Choroid plexus epithelial cell (primary cell): ENCODE measurements around the gene CYFIP2.
"Not testable (repeated sequence)": the region's sequence is repeated elsewhere in the genome, so short reads cannot be mapped to it uniquely, and the experiment has no call there.

Experiments
- DNase-seq: peaks from one replicate; pipeline ENCODE4 v3.0.0-alpha.2; 2010; ENCODE audit warnings: low read depth
- H3K4me3 ChIP-seq: 2 replicates; pipeline ENCODE4 v1.5.1; 2011; ENCODE audit warnings: low read depth, mild to moderate bottlenecking, control low read depth, low read length, moderate library complexity
- TF ChIP-seq, protein P1 (sequence below): conservative IDR thresholded peaks from 2 replicates; pipeline ENCODE4 v1.5.1; 2011; ENCODE audit warnings: low read depth, mild to moderate bottlenecking, control low read depth, inconsistent platforms, low read length, moderate library complexity

CYFIP2 gene

DNA sequence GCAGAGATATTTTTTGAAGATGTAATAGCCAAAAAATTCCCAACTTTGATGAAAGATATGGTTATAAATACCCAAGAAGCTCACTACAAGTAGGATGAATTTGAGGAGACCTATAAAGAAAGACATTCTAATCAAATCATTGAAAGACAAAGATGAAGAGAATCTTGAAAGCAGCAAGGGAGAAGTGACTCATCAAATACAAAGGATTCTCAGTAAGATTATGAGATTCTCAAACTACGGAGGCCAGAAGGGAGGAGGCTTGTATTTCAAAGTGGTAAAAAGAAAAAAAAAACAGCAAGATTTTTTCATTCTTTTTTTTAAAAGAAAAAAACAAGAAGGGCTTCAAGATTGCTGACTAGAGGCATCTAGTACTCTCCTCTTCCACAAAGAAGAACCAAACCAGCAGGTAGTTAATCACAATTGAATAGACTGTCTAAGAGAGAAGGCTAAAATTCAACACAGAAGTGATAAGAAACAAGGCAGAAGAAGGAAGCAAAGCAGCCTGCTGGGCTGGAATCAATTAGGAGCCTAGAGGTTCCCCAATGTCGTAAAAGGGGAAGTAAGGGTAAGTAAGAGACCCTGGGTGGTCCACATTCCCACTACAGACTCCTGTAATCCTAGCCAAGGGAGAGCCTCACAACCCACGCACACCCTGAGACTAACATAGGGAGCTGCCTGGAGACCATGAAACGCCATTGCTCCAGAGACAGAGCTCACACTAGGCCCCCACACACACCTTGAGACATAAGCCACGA is 135.0 kb downstream of the CYFIP2 start:
- TF ChIP-seq, protein P1, sequence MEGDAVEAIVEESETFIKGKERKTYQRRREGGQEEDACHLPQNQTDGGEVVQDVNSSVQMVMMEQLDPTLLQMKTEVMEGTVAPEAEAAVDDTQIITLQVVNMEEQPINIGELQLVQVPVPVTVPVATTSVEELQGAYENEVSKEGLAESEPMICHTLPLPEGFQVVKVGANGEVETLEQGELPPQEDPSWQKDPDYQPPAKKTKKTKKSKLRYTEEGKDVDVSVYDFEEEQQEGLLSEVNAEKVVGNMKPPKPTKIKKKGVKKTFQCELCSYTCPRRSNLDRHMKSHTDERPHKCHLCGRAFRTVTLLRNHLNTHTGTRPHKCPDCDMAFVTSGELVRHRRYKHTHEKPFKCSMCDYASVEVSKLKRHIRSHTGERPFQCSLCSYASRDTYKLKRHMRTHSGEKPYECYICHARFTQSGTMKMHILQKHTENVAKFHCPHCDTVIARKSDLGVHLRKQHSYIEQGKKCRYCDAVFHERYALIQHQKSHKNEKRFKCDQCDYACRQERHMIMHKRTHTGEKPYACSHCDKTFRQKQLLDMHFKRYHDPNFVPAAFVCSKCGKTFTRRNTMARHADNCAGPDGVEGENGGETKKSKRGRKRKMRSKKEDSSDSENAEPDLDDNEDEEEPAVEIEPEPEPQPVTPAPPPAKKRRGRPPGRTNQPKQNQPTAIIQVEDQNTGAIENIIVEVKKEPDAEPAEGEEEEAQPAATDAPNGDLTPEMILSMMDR: no peak
- H3K4me3 ChIP-seq: no peak overlapping the region
- peak; percentile 31 for DNase-seq

GRCh38 chr5:157415838-157416237 is 149.9 kb downstream of the CYFIP2 start:
- TF ChIP-seq, protein P1: no peak
- no peak for DNase-seq
- no peak overlapping the region for H3K4me3 ChIP-seq

- not testable (repeated sequence) for DNase-seq, H3K4me3 ChIP-seq
Observed at GRCh38 chr5:157419521-157419920, 153.6 kb downstream of the CYFIP2 start.

DNA sequence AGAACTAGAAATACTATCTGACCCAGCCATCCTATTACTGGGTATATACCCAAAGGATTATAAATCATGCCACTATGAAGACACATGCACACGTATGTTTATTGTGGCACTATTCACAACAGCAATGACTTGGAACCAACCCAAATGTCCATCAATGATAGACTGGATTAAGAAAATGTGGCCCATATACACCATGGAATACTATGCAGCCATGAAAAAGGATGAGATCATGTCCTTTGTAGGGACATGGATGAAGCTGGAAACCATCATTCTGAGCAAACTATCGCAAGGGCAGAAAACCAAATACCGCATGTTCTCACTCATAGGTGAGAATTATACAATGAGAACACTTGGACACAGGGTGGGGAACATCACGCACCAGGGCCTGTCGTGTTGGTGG is 164.0 kb downstream of the CYFIP2 start:
- not testable (repeated sequence) for DNase-seq, H3K4me3 ChIP-seq

DNA sequence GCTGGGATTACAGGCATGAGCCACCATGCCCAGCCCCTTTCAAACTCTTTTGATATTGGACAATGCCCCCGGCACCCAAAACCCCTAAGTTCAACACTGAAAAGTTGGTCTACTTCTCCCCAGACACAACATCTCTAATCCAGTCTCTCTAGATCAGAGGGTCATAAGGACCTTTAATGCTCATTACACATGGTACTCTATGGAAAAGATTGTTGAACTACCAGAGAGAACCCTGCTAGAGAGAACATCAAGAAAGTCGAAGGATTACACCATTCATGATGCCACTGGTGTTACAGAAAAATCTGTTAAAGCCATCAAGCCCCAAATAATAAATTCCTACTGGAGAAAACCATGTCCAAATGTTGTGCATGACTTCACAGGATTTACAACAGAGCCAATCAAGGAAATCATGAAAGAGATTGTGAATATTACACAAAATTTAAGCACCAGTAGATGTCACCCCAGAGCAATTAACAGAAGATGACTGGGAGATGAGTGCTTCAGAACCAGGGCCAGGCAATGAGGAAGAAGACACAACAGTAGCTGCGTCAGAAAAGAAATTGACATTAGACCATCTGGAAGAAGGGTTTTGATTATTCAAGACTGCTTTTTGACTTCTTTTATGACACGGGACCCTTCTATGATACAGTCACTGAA is 165.7 kb downstream of the CYFIP2 start:
- TF ChIP-seq, protein P1: peak; percentile 59
- DNase-seq: peak; percentile 82

GRCh38 chr5:157434096-157434495 is 168.2 kb downstream of the CYFIP2 start:
- no peak for DNase-seq
- H3K4me3 ChIP-seq: no peak overlapping the region
- TF ChIP-seq, protein P1: no peak

More for the DNA sequence above, 165.7 kb downstream of the CYFIP2 start:
- H3K4me3 ChIP-seq: no peak overlapping the region

DNA sequence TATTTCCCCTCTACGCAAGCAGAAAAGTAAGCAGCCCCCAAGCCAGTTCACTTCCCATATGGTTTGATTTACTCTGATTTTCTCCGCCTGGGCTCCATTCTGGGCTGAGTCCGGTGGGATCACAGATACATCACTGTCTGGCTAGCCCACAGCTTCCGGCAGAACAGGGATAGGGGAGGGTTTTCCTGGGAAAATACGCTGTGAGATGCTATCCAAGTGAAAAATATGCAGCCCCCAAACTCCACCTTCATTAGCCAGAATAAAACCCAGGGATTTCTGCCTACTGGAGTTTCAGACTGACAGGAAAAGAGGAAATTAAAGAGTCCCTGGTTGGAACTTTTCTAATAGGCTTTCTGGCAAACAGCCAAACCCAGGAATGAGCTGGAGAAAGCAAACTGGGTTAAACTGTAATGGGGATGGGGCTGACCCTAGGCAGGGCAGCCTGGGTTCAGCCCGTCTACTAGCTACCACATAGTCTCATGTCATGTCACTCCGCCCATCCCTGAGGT is 177.2 kb downstream of the CYFIP2 start:
- TF ChIP-seq, protein P1: no peak
- no peak overlapping the region for H3K4me3 ChIP-seq
- DNase-seq: no peak

DNA sequence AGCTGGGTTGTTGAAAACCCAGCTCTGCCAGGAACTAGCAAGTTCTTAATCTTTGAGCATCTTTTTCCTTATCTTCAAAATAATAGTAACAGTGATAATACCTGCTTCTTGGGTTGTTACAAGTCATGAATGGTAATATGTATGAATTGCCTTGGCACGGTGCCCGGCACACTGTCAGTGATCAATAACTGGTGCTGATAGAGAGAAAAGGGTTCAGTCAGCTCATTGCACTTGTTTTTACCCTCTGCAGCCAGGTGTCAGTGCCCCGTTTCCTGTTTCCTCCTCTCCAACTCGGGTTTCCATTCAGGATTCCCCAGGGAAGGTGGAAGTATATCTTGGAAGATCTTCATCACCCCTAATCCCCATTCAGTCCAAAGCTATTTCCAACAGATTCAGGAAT is 178.3 kb downstream of the CYFIP2 start:
- no peak overlapping the region for H3K4me3 ChIP-seq
- DNase-seq: no peak
- TF ChIP-seq, protein P1: no peak
